GM12864 (cell line): Measurements from ENCODE around the gene ACAP2.

Source experiments
- DNase-seq: peaks from one replicate; pipeline ENCODE4 v3.0.0-alpha.2; 2011; ENCODE audit warnings: low read depth
- H3K4me3 ChIP-seq: 2 replicates; pipeline ENCODE4 v1.5.1; 2011; ENCODE audit warnings: mild to moderate bottlenecking, low read depth, low read length, control low read depth
- CTCF ChIP-seq: IDR thresholded peaks from 2 replicates; pipeline ENCODE4 v1.5.1; 2011; ENCODE audit warnings: low read depth, mild to moderate bottlenecking, moderate library complexity, low read length, control low read depth, inconsistent platforms; ENCODE audit errors: missing control alignments

Gene ACAP2

GRCh38 chr3:195462308-195462610 lies 19.4 kb upstream of the ACAP2 start:
- H3K4me3 ChIP-seq, result no peak overlapping the region
- no peak for TF ChIP-seq CTCF
- DNase-seq, result no peak

- DNase-seq, result no peak
- TF ChIP-seq CTCF, result no peak
- no peak overlapping the region for H3K4me3 ChIP-seq
These were observed 18.9 kb upstream of the ACAP2 start for GRCh38 chr3:195461594-195462307.

- no peak for TF ChIP-seq CTCF
- no peak overlapping the region for H3K4me3 ChIP-seq
- DNase-seq, result no peak
These were observed 17.4 kb upstream of the ACAP2 start for GRCh38 chr3:195460091-195460713.

- DNase-seq, result no peak
- TF ChIP-seq CTCF, result no peak
- H3K4me3 ChIP-seq, result no peak overlapping the region; the same call in 1 of the 2 replicates
These were observed 15.5 kb upstream of the ACAP2 start for GRCh38 chr3:195458316-195458717.

- TF ChIP-seq CTCF, result no peak
- H3K4me3 ChIP-seq, result no peak overlapping the region
- no peak for DNase-seq
These were observed 13.0 kb upstream of the ACAP2 start for GRCh38 chr3:195455789-195456188.

GRCh38 chr3:195453236-195453635 lies 10.4 kb upstream of the ACAP2 start:
- no peak for DNase-seq
- no peak for TF ChIP-seq CTCF
- H3K4me3 ChIP-seq, result no peak overlapping the region
